ENCODE data around the gene TSPAN2. TPM values are rescaled to one million over a fixed set of nuclear protein-coding genes. Genes with fewer than 3 reads are reported as not detected.

The TSPAN2 gene
- total RNA-seq (2012; rRNA removed), result 0.87 TPM in 1 of 2 replicates, not detected in the other

DNA sequence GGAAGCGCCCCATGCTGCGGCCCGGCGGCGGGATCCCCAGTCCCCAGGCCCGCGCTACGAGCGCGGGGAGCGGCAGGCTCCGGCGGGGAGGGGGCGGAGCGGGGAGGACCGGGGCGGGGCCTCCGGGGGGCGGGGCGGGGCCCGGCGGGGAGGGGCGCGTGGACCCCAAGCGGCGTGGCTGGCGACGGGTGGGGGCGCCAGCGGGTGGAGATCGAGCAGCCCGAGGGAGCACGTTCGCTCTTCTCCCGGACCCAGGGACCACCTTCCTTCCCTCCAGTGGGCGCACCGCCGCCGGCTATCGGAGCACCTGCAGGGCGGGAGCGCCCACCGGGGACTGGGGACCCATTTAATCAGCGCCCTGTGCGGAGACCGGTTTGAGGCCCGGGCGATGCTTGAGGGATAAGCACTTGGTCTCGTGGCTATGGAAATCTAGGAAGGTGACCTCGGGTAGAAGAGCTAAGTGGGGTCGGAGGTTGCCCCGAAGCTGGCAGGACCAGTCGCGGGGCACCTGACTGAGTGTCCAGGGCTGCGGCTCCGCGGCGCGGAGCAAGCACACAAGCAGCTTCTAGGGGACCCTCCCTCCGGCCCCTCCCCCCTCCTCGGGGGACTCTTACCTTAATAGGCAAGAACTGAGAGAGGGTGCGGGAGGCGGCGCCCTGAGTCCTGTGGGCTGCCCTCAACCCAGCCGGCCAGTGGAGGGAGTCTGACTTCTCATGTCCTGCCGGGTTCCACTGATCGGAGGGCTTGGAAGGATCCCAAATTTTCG is at the start of gene TSPAN2:
Gene TSPAN2, minus strand, starts transcription at position 84 of the 766 bp plus-strand sequence. Its CDS starts 71 bp downstream, at position 13.
- Histone ChIP-seq H3K36me3 (ENCODE audit: insufficient read depth, low read length) (no peaks in the 10 kb centered on the region), H3K9me3 (replicated peaks; ENCODE audit: low read length) (no peaks in the 10 kb centered on the region), H3K9ac (ENCODE audit: low read depth, low read length) (peak within 1 kb of the TSS; percentile 60), H3K4me3 (ENCODE audit: low read length) (peak within 1 kb of the TSS; percentile 71), H3K4me2 (ENCODE audit: low read length) (peak within 1 kb of the TSS; percentile 96), H3K4me1 (ENCODE audit: control insufficient read depth, insufficient read depth, low read length) (peaks cover 14% of the 10 kb centered on the region), H3K27me3 (ENCODE audit: control insufficient read depth, insufficient read depth, low read length) (peaks cover 11% of the 10 kb centered on the region)

DNA sequence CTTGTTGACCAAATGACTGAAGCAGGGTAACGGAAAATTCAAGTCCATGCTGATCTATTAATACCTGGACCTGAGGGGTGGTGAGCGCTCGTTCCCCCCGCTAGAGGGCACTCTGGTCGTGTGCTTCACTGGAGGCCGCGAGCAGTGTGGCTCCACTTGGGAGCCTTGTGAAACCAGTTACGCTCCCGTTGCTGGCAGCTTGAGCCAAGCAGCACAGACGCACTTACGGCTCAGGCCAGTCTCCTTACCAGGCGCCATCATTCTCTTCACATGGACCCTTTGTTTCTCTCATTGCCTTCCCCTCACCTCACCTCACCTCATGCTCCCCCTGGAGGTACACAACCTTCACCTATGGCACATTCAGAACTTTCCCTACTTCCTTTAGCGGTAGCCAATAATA is 49.7 kb upstream of the TSPAN2 start:
- H3K9ac ChIP-seq (ENCODE audit: low read depth, low read length), result peak overlapping the region; percentile 15
- peaks cover 27% of the 10 kb centered on the region for H3K4me1 ChIP-seq (ENCODE audit: control insufficient read depth, insufficient read depth, low read length)
- H3K36me3 ChIP-seq (ENCODE audit: insufficient read depth, low read length), result no peaks in the 10 kb centered on the region
- no peaks in the 10 kb centered on the region for H3K27me3 ChIP-seq (ENCODE audit: control insufficient read depth, insufficient read depth, low read length)
- peak overlapping the region; percentile 20 for H3K4me3 ChIP-seq (ENCODE audit: low read length)
- no peaks in the 10 kb centered on the region for H3K9me3 ChIP-seq (replicated peaks; ENCODE audit: low read length)
- H3K4me2 ChIP-seq (ENCODE audit: low read length), result peak overlapping the region; percentile 60

DNA sequence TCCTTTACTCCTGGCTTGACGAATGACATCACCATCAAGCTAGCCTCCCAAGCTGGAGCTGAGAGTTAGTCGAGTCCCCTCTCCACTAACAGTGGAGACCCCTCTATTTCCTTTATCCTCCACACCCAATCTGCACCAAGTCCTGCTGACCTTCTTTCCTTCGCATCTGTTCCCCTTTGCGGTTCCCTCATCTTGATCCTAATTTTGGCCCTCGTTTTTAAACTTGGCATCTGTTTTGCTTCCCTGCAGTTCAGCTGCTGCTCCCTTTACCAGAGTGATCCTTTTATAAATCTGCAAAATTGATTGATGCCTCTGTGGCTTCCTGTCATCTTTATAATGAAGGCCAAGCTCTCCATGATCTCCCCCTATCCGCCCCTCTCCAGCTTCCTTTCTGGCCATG is 49.0 kb upstream of the TSPAN2 start:
- Histone ChIP-seq H3K4me3 (ENCODE audit: low read length) (no peak overlapping the region), H3K4me2 (ENCODE audit: low read length) (no peak overlapping the region), H3K27me3 (ENCODE audit: control insufficient read depth, insufficient read depth, low read length) (no peaks in the 10 kb centered on the region), H3K36me3 (ENCODE audit: insufficient read depth, low read length) (no peaks in the 10 kb centered on the region), H3K9ac (ENCODE audit: low read depth, low read length) (no peak overlapping the region), H3K4me1 (ENCODE audit: control insufficient read depth, insufficient read depth, low read length) (peaks cover 32% of the 10 kb centered on the region), H3K9me3 (replicated peaks; ENCODE audit: low read length) (no peaks in the 10 kb centered on the region)

- Histone ChIP-seq H3K27me3 (ENCODE audit: control insufficient read depth, insufficient read depth, low read length) (no peaks in the 10 kb centered on the region), H3K4me2 (ENCODE audit: low read length) (no peak overlapping the region), H3K36me3 (ENCODE audit: insufficient read depth, low read length) (no peaks in the 10 kb centered on the region), H3K9ac (ENCODE audit: low read depth, low read length) (no peak overlapping the region), H3K4me3 (ENCODE audit: low read length) (no peak overlapping the region), H3K4me1 (ENCODE audit: control insufficient read depth, insufficient read depth, low read length) (peaks cover 32% of the 10 kb centered on the region), H3K9me3 (replicated peaks; ENCODE audit: low read length) (no peaks in the 10 kb centered on the region)
These were observed 47.9 kb upstream of the TSPAN2 start for GRCh38 chr1:115137191-115137590.

DNA sequence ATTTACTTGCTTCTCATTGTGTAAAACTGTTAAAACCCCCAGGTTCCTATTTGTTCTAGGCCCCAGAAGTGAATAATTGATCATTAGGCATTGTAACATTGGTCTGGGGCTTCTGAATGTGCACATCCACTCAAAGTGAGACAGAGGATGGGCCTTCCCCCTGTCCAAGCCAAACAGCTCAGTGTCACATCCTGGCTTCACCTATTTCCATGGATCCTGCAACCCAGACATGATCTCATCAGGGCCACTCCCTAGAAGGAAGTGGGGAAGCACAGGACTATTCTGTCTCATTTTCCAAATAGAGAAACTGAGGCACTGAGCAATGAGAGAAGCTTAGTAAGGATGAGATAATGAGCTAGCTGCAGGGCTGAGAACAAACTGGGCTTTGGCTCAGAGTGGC is 47.4 kb upstream of the TSPAN2 start:
- Histone ChIP-seq H3K4me1 (ENCODE audit: control insufficient read depth, insufficient read depth, low read length) (peaks cover 32% of the 10 kb centered on the region), H3K4me2 (ENCODE audit: low read length) (no peak overlapping the region), H3K9me3 (replicated peaks; ENCODE audit: low read length) (no peaks in the 10 kb centered on the region), H3K36me3 (ENCODE audit: insufficient read depth, low read length) (no peaks in the 10 kb centered on the region), H3K4me3 (ENCODE audit: low read length) (no peak overlapping the region), H3K27me3 (ENCODE audit: control insufficient read depth, insufficient read depth, low read length) (no peaks in the 10 kb centered on the region), H3K9ac (ENCODE audit: low read depth, low read length) (no peak overlapping the region)

GRCh38 chr1:115136106-115136505 is 46.8 kb upstream of the TSPAN2 start:
- Histone ChIP-seq H3K4me3 (ENCODE audit: low read length) (no peak overlapping the region), H3K36me3 (ENCODE audit: insufficient read depth, low read length) (no peaks in the 10 kb centered on the region), H3K9me3 (replicated peaks; ENCODE audit: low read length) (no peaks in the 10 kb centered on the region), H3K9ac (ENCODE audit: low read depth, low read length) (no peak overlapping the region), H3K4me2 (ENCODE audit: low read length) (no peak overlapping the region), H3K4me1 (ENCODE audit: control insufficient read depth, insufficient read depth, low read length) (peaks cover 32% of the 10 kb centered on the region), H3K27me3 (ENCODE audit: control insufficient read depth, insufficient read depth, low read length) (no peaks in the 10 kb centered on the region)

- H3K4me3 ChIP-seq (ENCODE audit: low read length), result no peak overlapping the region
- H3K4me1 ChIP-seq (ENCODE audit: control insufficient read depth, insufficient read depth, low read length), result peaks cover 32% of the 10 kb centered on the region
- no peaks in the 10 kb centered on the region for H3K36me3 ChIP-seq (ENCODE audit: insufficient read depth, low read length)
- peak overlapping the region; percentile 44 for H3K9ac ChIP-seq (ENCODE audit: low read depth, low read length)
- no peaks in the 10 kb centered on the region for H3K9me3 ChIP-seq (replicated peaks; ENCODE audit: low read length)
- peak overlapping the region; percentile 60 for H3K4me2 ChIP-seq (ENCODE audit: low read length)
- H3K27me3 ChIP-seq (ENCODE audit: control insufficient read depth, insufficient read depth, low read length), result no peaks in the 10 kb centered on the region
These were observed 46.4 kb upstream of the TSPAN2 start for GRCh38 chr1:115135681-115136080.

DNA sequence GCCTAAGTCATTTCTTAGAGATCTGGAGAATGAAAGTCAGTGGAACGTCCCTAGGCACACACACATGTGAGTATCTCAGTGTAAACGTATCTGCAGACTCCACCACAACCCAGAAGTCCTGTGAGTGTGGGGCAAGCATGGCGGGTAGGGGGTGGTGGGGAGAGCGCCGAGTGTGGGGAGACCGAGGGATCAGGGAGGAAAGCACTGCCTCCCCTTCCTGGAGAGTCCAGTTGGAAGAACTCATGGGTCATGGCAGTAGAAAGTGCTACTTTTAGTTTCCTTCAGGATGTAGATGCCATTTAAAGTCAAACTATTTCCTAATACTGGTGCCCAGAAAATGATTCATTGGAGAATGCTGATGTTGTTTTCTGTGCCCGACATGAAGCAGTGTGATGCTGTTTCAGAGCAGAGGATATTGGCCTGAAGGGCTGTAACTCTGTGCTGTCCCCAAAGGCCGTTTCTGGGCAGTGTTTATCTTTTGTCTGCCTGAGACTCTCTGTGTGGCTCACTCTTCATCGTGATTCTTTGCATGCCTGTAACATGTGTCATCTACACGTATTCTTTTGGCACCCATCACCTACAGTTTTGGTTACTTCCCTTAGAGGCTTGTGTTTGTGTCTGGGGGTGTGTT is 45.7 kb upstream of the TSPAN2 start:
- no peaks in the 10 kb centered on the region for H3K9me3 ChIP-seq (replicated peaks; ENCODE audit: low read length)
- peak overlapping the region; percentile 44 for H3K9ac ChIP-seq (ENCODE audit: low read depth, low read length)
- peak overlapping the region; percentile 60 for H3K4me2 ChIP-seq (ENCODE audit: low read length)
- H3K27me3 ChIP-seq (ENCODE audit: control insufficient read depth, insufficient read depth, low read length), result no peaks in the 10 kb centered on the region
- H3K36me3 ChIP-seq (ENCODE audit: insufficient read depth, low read length), result no peaks in the 10 kb centered on the region
- peak overlapping the region; percentile 18 for H3K4me3 ChIP-seq (ENCODE audit: low read length)
- H3K4me1 ChIP-seq (ENCODE audit: control insufficient read depth, insufficient read depth, low read length), result peaks cover 32% of the 10 kb centered on the region

- H3K4me2 ChIP-seq (ENCODE audit: low read length), result peak overlapping the region; percentile 60
- H3K9ac ChIP-seq (ENCODE audit: low read depth, low read length), result peak overlapping the region; percentile 29
- no peaks in the 10 kb centered on the region for H3K9me3 ChIP-seq (replicated peaks; ENCODE audit: low read length)
- H3K36me3 ChIP-seq (ENCODE audit: insufficient read depth, low read length), result no peaks in the 10 kb centered on the region
- peaks cover 31% of the 10 kb centered on the region for H3K4me1 ChIP-seq (ENCODE audit: control insufficient read depth, insufficient read depth, low read length)
- H3K4me3 ChIP-seq (ENCODE audit: low read length), result peak overlapping the region; percentile 12
- no peaks in the 10 kb centered on the region for H3K27me3 ChIP-seq (ENCODE audit: control insufficient read depth, insufficient read depth, low read length)
These were observed 44.9 kb upstream of the TSPAN2 start for GRCh38 chr1:115134231-115134630.

GRCh38 chr1:115133440-115133839 is 44.1 kb upstream of the TSPAN2 start:
- Histone ChIP-seq H3K4me1 (ENCODE audit: control insufficient read depth, insufficient read depth, low read length) (peaks cover 28% of the 10 kb centered on the region), H3K36me3 (ENCODE audit: insufficient read depth, low read length) (no peaks in the 10 kb centered on the region), H3K4me3 (ENCODE audit: low read length) (no peak overlapping the region), H3K27me3 (ENCODE audit: control insufficient read depth, insufficient read depth, low read length) (no peaks in the 10 kb centered on the region), H3K9ac (ENCODE audit: low read depth, low read length) (no peak overlapping the region), H3K9me3 (replicated peaks; ENCODE audit: low read length) (no peaks in the 10 kb centered on the region), H3K4me2 (ENCODE audit: low read length) (no peak overlapping the region)

DNA sequence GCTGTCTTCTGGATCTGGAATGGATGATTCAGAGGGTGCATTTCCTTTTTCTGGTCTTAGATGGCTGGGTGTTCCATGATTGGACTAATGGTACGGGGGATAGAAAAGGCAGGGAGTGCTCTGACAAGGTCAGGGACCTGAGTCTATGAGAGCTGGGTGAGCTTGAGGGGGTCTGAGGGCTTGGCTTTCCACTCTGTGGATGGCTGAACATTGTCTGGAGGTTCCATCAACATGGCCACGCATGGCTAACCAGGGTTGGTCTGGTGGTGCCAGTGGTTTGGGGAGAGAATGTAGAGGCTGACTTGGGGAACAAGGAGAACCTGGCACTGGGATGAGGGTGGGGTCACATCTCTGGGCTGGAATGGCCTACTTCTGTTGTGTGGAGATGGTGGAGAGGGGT is 41.5 kb upstream of the TSPAN2 start:
- Histone ChIP-seq H3K4me2 (ENCODE audit: low read length) (no peak overlapping the region), H3K4me3 (ENCODE audit: low read length) (no peak overlapping the region), H3K27me3 (ENCODE audit: control insufficient read depth, insufficient read depth, low read length) (no peaks in the 10 kb centered on the region)

More for the DNA sequence above, 41.5 kb upstream of the TSPAN2 start:
- Histone ChIP-seq H3K9ac (ENCODE audit: low read depth, low read length) (no peak overlapping the region), H3K9me3 (replicated peaks; ENCODE audit: low read length) (no peaks in the 10 kb centered on the region), H3K4me1 (ENCODE audit: control insufficient read depth, insufficient read depth, low read length) (peaks cover 24% of the 10 kb centered on the region), H3K36me3 (ENCODE audit: insufficient read depth, low read length) (no peaks in the 10 kb centered on the region)
